Measurements from ENCODE around the gene ZNF558.
"Not testable (repeated sequence)": the region's sequence is repeated elsewhere in the genome, so short reads cannot be mapped to it uniquely, and the experiment has no call there.

Gene ZNF558

DNA sequence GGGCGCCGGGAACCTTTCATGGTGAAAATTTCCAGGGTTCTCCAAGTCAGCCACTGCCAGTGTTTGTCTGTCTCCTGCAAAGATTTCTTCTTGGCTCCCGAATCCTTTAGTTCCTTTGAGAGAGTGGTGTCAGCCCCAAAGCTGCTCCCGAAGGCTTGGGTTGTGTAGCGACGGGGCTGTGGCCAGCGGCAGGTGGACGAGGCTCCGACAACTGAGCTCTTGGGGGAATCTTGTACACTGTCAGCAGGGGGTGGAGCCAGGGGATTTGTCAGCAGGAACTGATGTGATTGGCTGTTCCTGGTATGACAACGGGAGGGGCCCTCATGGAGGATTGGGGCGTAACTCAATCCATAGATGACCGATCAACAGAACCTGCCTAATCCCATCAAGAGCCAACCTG is 58.5 kb downstream of the ZNF558 start:
- DNase-seq, result not testable (repeated sequence)

DNA sequence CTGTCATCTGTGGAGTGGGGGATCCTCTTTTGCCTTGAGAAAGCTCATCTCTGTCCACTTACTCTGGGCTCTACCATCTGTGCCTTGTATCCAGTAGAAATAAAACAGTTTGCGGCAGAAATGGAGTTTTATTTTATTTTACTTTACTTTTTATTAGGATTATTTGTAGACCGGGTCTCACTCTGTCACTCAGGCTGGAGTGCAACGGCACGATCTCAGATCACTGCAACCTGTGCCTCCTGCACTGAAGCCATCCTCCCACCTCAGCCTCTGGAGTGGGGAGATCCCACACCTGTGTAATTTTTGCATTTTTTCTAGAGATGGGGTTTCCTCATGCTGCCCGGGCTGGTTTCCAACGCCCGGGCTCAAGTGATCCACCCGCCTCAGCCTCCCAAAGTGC is 62.8 kb downstream of the ZNF558 start:
- DNase-seq, result not testable (repeated sequence)

DNA sequence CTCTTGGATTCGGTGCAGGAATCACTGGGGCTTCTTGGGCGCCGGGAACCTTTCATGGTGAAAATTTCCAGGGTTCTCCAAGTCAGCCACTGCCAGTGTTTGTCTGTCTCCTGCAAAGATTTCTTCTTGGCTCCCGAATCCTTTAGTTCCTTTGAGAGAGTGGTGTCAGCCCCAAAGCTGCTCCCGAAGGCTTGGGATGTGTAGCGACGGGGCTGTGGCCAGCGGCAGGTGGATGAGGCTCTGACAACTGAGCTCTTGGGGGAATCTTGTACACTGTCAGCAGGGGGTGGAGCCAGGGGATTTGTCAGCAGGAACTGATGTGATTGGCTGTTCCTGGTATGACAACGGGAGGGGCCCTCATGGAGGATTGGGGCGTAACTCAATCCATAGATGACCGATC is 64.8 kb downstream of the ZNF558 start:
- DNase-seq, result not testable (repeated sequence)
